ENCODE data around the gene PLLP.

The PLLP gene

GRCh38 chr16:57303910-57304168 lies 19.4 kb upstream of the PLLP start:
- Histone ChIP-seq H3K36me3 (replicated peaks; ENCODE audit: insufficient read depth, low read length) (no peaks in the 10 kb centered on the region), H3K4me2 (ENCODE audit: low read depth, low read length) (no peak overlapping the region), H3K4me1 (ENCODE audit: low read length) (peaks cover 12% of the 10 kb centered on the region), H2AFZ (ENCODE audit: low read length) (0 out of 2 replicates have a peak overlapping the region, but pooled peaks have one; percentile 44), H3F3A (ENCODE audit: insufficient read depth, low read length) (peaks cover 13% of the 10 kb centered on the region), H4K20me1 (ENCODE audit: insufficient read depth, low read length) (no peaks in the 10 kb centered on the region), H3K4me3 (ENCODE audit: low read length) (no peak overlapping the region), H3K9me2 (replicated peaks; ENCODE audit: insufficient read depth, low read length) (no peaks in the 10 kb centered on the region), H3K79me2 (ENCODE audit: low read length) (no peaks in the 10 kb centered on the region), H3K9ac (ENCODE audit: low read length) (no peak overlapping the region), H3K27me3 (replicated peaks; ENCODE audit: insufficient read depth, low read length) (no peaks in the 10 kb centered on the region), H3K27ac (ENCODE audit: low read length) (no peak overlapping the region), H3K9me3 (replicated peaks; ENCODE audit: insufficient read depth, low read length) (no peaks in the 10 kb centered on the region)
- no peak for TF ChIP-seq CTCF (IDR thresholded peaks at IDR 0.05; ENCODE audit: low read length)
- no peak for TF ChIP-seq EZH2phosphoT487 (IDR thresholded peaks at IDR 0.05; ENCODE audit: low read length)
- TF ChIP-seq EZH2 (optimal IDR thresholded peaks at IDR 0.05; ENCODE audit: low read depth, low read length) = no peak
- no peak for DNase-seq

DNA sequence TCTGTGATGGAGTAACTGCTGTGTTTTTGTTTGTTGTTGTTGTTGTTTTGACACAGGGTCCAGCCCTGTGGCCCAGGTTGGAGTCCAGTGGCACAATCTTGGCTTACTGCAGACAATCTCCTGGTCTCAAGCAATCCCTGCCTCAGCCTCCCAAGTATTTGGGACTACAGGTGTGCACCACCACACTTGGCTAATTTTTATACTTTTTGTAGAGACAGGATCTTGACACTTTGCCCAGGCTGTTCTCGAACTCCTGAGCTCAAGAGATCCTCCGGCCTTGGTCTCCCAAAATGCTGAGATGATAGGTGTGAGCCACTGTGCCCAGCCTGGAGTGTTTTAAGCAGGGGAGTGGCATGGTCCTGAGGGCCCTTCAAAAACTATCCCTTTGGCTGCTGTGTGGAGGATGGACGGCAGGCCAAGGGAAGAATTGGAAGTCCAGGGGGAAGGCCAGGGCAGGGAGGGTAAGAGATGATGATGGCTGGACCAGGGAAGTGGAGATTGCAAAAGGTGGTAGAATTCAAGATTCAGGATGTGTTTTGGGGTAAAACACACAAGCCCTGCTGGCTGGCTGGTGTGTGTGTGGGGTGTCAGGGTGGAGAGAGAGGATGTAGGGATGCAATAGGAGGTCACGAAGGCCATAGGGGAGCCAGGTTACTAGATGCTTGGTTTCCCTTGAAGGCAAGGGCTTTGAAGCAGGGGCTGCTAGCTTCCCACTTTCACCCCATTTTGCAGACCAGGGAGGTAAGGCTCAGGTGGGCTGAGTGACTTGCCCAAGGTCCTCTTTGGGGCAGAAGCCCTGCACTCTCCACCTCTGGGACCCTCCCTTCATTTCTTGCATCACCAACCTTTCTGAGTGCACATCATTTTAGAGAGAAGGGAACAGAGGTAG lies 18.8 kb upstream of the PLLP start:
- DNase-seq = no peak
- H3K27ac ChIP-seq (ENCODE audit: low read length) = no peak overlapping the region
- TF ChIP-seq CTCF (IDR thresholded peaks at IDR 0.05; ENCODE audit: low read length) (no peak), EZH2phosphoT487 (IDR thresholded peaks at IDR 0.05; ENCODE audit: low read length) (no peak)

GRCh38 chr16:57301126-57301817 lies 16.8 kb upstream of the PLLP start:
- H3K9ac ChIP-seq (ENCODE audit: low read length) = no peak overlapping the region
- H3F3A ChIP-seq (ENCODE audit: insufficient read depth, low read length) = peaks cover 15% of the 10 kb centered on the region
- peaks cover 13% of the 10 kb centered on the region for H3K4me1 ChIP-seq (ENCODE audit: low read length)
- DNase-seq = no peak
- peak overlapping the region; percentile 76 for H2AFZ ChIP-seq (ENCODE audit: low read length)
- no peaks in the 10 kb centered on the region for H4K20me1 ChIP-seq (ENCODE audit: insufficient read depth, low read length)
- H3K4me3 ChIP-seq (ENCODE audit: low read length) = peak overlapping the region; percentile 54
- TF ChIP-seq CTCF (IDR thresholded peaks at IDR 0.05; ENCODE audit: low read length) (no peak), EZH2phosphoT487 (IDR thresholded peaks at IDR 0.05; ENCODE audit: low read length) (no peak), EZH2 (optimal IDR thresholded peaks at IDR 0.05; ENCODE audit: low read depth, low read length) (no peak)
- no peaks in the 10 kb centered on the region for H3K79me2 ChIP-seq (ENCODE audit: low read length)
- H3K27me3 ChIP-seq (replicated peaks; ENCODE audit: insufficient read depth, low read length) = no peaks in the 10 kb centered on the region
- H3K27ac ChIP-seq (ENCODE audit: low read length) = no peak overlapping the region
- no peaks in the 10 kb centered on the region for H3K36me3 ChIP-seq (replicated peaks; ENCODE audit: insufficient read depth, low read length)
- H3K9me3 ChIP-seq (replicated peaks; ENCODE audit: insufficient read depth, low read length) = no peaks in the 10 kb centered on the region
- H3K9me2 ChIP-seq (replicated peaks; ENCODE audit: insufficient read depth, low read length) = no peaks in the 10 kb centered on the region
- peak overlapping the region; percentile 78 for H3K4me2 ChIP-seq (ENCODE audit: low read depth, low read length)

More for the DNA sequence above, 18.8 kb upstream of the PLLP start:
- H3K9me3 ChIP-seq (replicated peaks; ENCODE audit: insufficient read depth, low read length) = no peaks in the 10 kb centered on the region
- no peak overlapping the region for H3K9ac ChIP-seq (ENCODE audit: low read length)
- H3K36me3 ChIP-seq (replicated peaks; ENCODE audit: insufficient read depth, low read length) = no peaks in the 10 kb centered on the region
- H2AFZ ChIP-seq (ENCODE audit: low read length) = no peak overlapping the region
- H3F3A ChIP-seq (ENCODE audit: insufficient read depth, low read length) = peaks cover 15% of the 10 kb centered on the region
- no peaks in the 10 kb centered on the region for H4K20me1 ChIP-seq (ENCODE audit: insufficient read depth, low read length)
- H3K4me2 ChIP-seq (ENCODE audit: low read depth, low read length) = no peak overlapping the region
- H3K27me3 ChIP-seq (replicated peaks; ENCODE audit: insufficient read depth, low read length) = no peaks in the 10 kb centered on the region
- H3K79me2 ChIP-seq (ENCODE audit: low read length) = no peaks in the 10 kb centered on the region
- peaks cover 13% of the 10 kb centered on the region for H3K4me1 ChIP-seq (ENCODE audit: low read length)
- no peak overlapping the region for H3K4me3 ChIP-seq (ENCODE audit: low read length)
- H3K9me2 ChIP-seq (replicated peaks; ENCODE audit: insufficient read depth, low read length) = no peaks in the 10 kb centered on the region
